Measurements from ENCODE around the gene ZNF790.

DNA sequence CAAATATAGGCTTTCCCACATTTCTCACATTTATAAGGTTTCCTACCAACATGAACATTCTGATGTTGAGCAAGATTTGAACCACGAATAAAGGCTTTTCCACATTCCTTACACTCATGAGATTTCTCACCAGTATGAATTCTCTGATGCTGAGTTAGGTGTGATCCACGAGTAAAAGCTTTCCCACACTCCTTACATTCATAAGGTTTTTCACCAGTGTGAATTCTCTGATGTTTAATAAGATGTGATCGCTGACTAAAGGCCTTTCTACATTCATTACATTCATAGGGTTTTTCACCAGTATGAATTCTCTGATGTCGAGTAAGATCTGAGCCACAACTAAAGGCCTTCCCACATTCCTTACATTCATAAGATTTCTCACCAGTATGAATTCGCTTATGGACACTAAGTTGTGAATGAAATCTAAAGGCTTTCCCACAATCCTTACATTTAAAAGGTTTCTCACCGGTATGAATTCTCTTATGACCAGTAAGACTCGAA is 19.0 kb downstream of the ZNF790 start:
- no peak for TF ChIP-seq POLR2A (IDR thresholded peaks at IDR 0.05; ENCODE audit: low read depth, low read length)
- TF ChIP-seq TAF1 (IDR thresholded peaks at IDR 0.05; ENCODE audit: low read depth, low read length): no peak
- no peak for TF ChIP-seq POLR2AphosphoS5 (IDR thresholded peaks at IDR 0.05; ENCODE audit: low read depth, low read length)
- no peak for TF ChIP-seq SPI1 (IDR thresholded peaks at IDR 0.05; ENCODE audit: low read depth, low read length)
- no peak for TF ChIP-seq POU2F2 (IDR thresholded peaks at IDR 0.05; ENCODE audit: low read depth, low read length)
- no peak for TF ChIP-seq PAX5 (IDR thresholded peaks at IDR 0.05; ENCODE audit: insufficient read depth, low read length, severe bottlenecking)

Measured in GM12891 (cell line).